HepG2 (cell line): Measurements from ENCODE around the gene ABCA4. TPM values are rescaled to one million over a fixed set of nuclear protein-coding genes. Genes with fewer than 3 reads are reported as not detected.

Experiments
- EP300 ChIP-seq, 3 experiments: sonication (generic) in 1 of 3; formaldehyde crosslinking in 1 of 3; IDR thresholded peaks; 2 replicates each; pipeline versions ENCODE4 v1.5.1 to v1.6.1; 2011 to 2020; ENCODE audit warnings: low read depth in 2 of 3, low read length in 2 of 3, borderline replicate concordance in 1 of 3, improper control_type of control experiment in 1 of 3, mild to moderate bottlenecking in 1 of 3, missing genetic modification reagents in 1 of 3, moderate library complexity in 1 of 3
- GTF2F1 ChIP-seq: fragments of 150-350 bp; IDR thresholded peaks from 2 replicates; pipeline ENCODE4 v1.6.1; 2014; ENCODE audit warnings: low read length
- ISX ChIP-seq: sonication (generic); formaldehyde crosslinking; conservative IDR thresholded peaks from 2 replicates; pipeline ENCODE4 v1.5.0; 2020; ENCODE audit warnings: missing genetic modification reagents
- KAT8 ChIP-seq: IDR thresholded peaks from 2 replicates; pipeline ENCODE4 v1.6.1; 2016; ENCODE audit warnings: missing genetic modification reagents, missing compliant biosample characterization
- SMAD1 ChIP-seq: sonication (generic); formaldehyde crosslinking; IDR thresholded peaks from 2 replicates; pipeline ENCODE4 v1.4.0; 2020; ENCODE audit warnings: missing genetic modification reagents, low read depth, mild to moderate bottlenecking, borderline replicate concordance
- TBL1XR1 ChIP-seq: fragments of 150-350 bp; IDR thresholded peaks from 2 replicates; pipeline ENCODE4 v1.6.1; 2014; ENCODE audit warnings: borderline replicate concordance, low read length; ENCODE audit not compliant: partially characterized antibody
- TP53 ChIP-seq: sonication (generic); formaldehyde crosslinking; conservative IDR thresholded peaks from 2 replicates; pipeline ENCODE4 v1.4.0; 2020; ENCODE audit warnings: missing genetic modification reagents
- YY1 ChIP-seq: IDR thresholded peaks from 2 replicates; pipeline ENCODE4 v1.6.1; 2011; ENCODE audit warnings: low read length, low read depth, moderate library complexity, mild to moderate bottlenecking; ENCODE audit not compliant: insufficient read depth, insufficient replicate concordance
- ZBTB43 ChIP-seq: sonication (generic); formaldehyde crosslinking; conservative IDR thresholded peaks from 2 replicates; pipeline ENCODE4 v1.4.0; 2020; ENCODE audit warnings: missing genetic modification reagents
- ZBTB7A ChIP-seq: sonication (generic); formaldehyde crosslinking; IDR thresholded peaks from 2 replicates; pipeline ENCODE4 v1.8.0; 2022; ENCODE audit warnings: mild to moderate bottlenecking, missing genetic modification reagents
- ZHX1 ChIP-seq: sonication (generic); formaldehyde crosslinking; IDR thresholded peaks from 2 replicates; pipeline ENCODE4 v1.8.1; 2022; ENCODE audit warnings: low read depth, mild to moderate bottlenecking, missing genetic modification reagents
- ZMYM2 ChIP-seq: sonication (generic); formaldehyde crosslinking; IDR thresholded peaks from 2 replicates; pipeline ENCODE4 v1.8.0; 2022; ENCODE audit warnings: mild to moderate bottlenecking, missing genetic modification reagents
- ZNF20 ChIP-seq: sonication (generic); formaldehyde crosslinking; IDR thresholded peaks from 2 replicates; pipeline ENCODE4 v1.4.0; 2020; ENCODE audit warnings: mild to moderate bottlenecking, moderate library complexity, missing genetic modification reagents
- ZNF256 ChIP-seq: sonication (generic); formaldehyde crosslinking; conservative IDR thresholded peaks from 2 replicates; pipeline ENCODE4 v1.4.0; 2020; ENCODE audit warnings: missing genetic modification reagents
- ZNF383 ChIP-seq: sonication (generic); formaldehyde crosslinking; IDR thresholded peaks from 2 replicates; pipeline ENCODE4 v1.4.0; 2020; ENCODE audit warnings: missing genetic modification reagents, mild to moderate bottlenecking, borderline replicate concordance
- ZNF446 ChIP-seq: sonication (generic); formaldehyde crosslinking; IDR thresholded peaks from 2 replicates; pipeline ENCODE4 v1.5.0; 2020; ENCODE audit warnings: mild to moderate bottlenecking, missing genetic modification reagents
- ZNF724P ChIP-seq: sonication (generic); formaldehyde crosslinking; IDR thresholded peaks from 2 replicates; pipeline ENCODE4 v1.8.0; 2022; ENCODE audit warnings: missing genetic modification reagents, borderline replicate concordance
- ZNF879 ChIP-seq: sonication (generic); formaldehyde crosslinking; IDR thresholded peaks from 2 replicates; pipeline ENCODE4 v1.8.1; 2023; ENCODE audit warnings: missing genetic modification reagents
- polyA plus RNA-seq, 8 experiments: library from polyadenylated mRNA; depleted of rRNA in 3 of 8; stranded (reverse) in 7 of 8; unstranded in 1 of 8; fragments of >200 nt; fragmentation: Illumina TruSeq in 4 of 8; extraction: Trizol in 4 of 8; gene quantifications; 2 replicates each; pipeline versions ENCODE4 v1.2.1 to v1.2.3, GENCODE V29; 2011 to 2016; ENCODE audit warnings: low read depth in 4 of 8, missing spikeins in 1 of 8, mixed read lengths in 1 of 8; ENCODE audit not compliant: insufficient read depth in 1 of 8
- total RNA-seq, 5 experiments: library from RNA; depleted of rRNA; stranded (reverse); fragments of >200 nt; fragmentation: Illumina TruSeq; extraction: Trizol; gene quantifications; 2 replicates each; pipeline ENCODE4 v1.2.3, GENCODE V29; 2016; ENCODE audit warnings: low read depth in 1 of 5
- TF ChIP-seq, protein P1 (sequence below): sonication (generic); formaldehyde crosslinking; IDR thresholded peaks from 2 replicates; pipeline ENCODE4 v1.4.0; 2020; ENCODE audit warnings: mild to moderate bottlenecking, missing genetic modification reagents
- TF ChIP-seq, protein P2 (sequence below): sonication (generic); formaldehyde crosslinking; IDR thresholded peaks from 2 replicates; pipeline ENCODE4 v1.4.0; 2020; ENCODE audit warnings: missing genetic modification reagents

The ABCA4 gene
- total and polyA plus RNA-seq, 2 of the 13 experiments (the other 11 are each of a cell fraction or from before 2014, with no cell fraction given): 0.24 to 0.67 TPM

DNA sequence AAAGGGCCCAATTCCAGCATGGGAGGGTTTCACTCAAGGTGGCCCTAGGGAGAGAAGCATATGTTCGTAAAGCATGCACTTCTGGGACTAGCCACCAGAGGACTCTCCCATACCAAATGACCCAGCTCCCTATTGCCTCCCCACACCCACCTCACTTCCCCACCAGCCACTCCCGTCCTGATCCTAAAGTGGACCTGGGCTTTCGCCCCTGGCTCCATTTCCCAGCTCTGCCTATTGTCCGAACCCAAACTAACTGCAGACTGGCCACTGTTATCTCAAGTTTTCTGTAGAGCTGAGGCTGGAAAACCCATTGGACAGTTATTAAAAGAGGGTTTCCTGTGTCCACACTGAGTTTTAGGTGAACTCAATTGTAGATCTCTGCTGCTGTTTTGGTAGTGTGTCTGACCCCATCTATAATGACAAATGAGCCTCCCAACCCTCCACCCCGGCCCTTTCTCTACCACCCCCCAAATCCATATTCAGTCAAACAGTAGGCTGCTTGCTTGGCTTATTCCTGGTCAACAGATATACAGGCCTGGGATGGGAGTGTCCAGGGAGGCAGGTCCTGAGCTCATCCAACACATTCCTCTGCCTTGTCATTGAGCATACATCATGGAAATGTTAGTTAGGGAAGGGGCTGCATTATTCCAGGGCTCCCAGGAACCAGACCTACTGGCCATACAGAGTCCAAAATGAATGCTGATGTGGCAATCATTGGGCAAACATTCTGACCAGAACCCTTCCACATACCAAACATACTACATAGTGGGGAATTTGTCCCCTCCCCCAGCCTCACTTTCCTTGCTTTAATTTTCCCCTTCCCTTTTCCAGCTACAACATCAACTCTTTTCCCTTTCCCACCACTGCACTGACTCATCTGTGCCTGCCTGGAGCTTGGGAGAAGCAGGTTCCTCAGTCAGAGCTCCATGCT lies 59.2 kb downstream of the ABCA4 start (continued):
- TF ChIP-seq ZBTB43 (CRISPR knock-in tag) (no peak), GTF2F1 (no peak), ZNF446 (CRISPR knock-in tag) (no peak), SMAD1 (CRISPR knock-in tag) (no peak), ISX (CRISPR knock-in tag) (no peak), ZNF383 (CRISPR knock-in tag) (no peak), KAT8 (CRISPR knock-in tag) (no peak), ZNF724P (CRISPR knock-in tag) (no peak), ZHX1 (CRISPR knock-in tag) (no peak), YY1 (no peak), ZBTB7A (no peak), ZNF20 (CRISPR knock-in tag) (no peak), ZNF256 (CRISPR knock-in tag) (no peak), TBL1XR1 (no peak), EP300 (IDR thresholded peaks at IDR 0.05; ENCODE audit: low read depth in 2 of 2, low read length in 2 of 2) (peak in 1 of 2 experiments; percentile 56; a peak in 1 of 4 replicates), EP300 (CRISPR knock-in tag; IDR thresholded peaks at IDR 0.05; ENCODE audit: borderline replicate concordance) (peak; percentile 22; the same call in 1 of the 2 replicates), ZMYM2 (CRISPR knock-in tag) (no peak), ZNF879 (CRISPR knock-in tag) (no peak), TP53 (CRISPR knock-in tag) (no peak)
- TF ChIP-seq, protein P1, sequence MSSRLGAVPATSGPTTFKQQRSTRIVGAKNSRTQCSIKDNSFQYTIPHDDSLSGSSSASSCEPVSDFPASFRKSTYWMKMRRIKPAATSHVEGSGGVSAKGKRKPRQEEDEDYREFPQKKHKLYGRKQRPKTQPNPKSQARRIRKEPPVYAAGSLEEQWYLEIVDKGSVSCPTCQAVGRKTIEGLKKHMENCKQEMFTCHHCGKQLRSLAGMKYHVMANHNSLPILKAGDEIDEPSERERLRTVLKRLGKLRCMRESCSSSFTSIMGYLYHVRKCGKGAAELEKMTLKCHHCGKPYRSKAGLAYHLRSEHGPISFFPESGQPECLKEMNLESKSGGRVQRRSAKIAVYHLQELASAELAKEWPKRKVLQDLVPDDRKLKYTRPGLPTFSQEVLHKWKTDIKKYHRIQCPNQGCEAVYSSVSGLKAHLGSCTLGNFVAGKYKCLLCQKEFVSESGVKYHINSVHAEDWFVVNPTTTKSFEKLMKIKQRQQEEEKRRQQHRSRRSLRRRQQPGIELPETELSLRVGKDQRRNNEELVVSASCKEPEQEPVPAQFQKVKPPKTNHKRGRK (CRISPR knock-in tag): no peak
- TF ChIP-seq, protein P2, sequence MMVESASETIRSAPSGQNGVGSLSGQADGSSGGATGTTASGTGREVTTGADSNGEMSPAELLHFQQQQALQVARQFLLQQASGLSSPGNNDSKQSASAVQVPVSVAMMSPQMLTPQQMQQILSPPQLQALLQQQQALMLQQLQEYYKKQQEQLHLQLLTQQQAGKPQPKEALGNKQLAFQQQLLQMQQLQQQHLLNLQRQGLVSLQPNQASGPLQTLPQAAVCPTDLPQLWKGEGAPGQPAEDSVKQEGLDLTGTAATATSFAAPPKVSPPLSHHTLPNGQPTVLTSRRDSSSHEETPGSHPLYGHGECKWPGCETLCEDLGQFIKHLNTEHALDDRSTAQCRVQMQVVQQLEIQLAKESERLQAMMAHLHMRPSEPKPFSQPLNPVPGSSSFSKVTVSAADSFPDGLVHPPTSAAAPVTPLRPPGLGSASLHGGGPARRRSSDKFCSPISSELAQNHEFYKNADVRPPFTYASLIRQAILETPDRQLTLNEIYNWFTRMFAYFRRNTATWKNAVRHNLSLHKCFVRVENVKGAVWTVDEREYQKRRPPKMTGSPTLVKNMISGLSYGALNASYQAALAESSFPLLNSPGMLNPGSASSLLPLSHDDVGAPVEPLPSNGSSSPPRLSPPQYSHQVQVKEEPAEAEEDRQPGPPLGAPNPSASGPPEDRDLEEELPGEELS (CRISPR knock-in tag): peak; percentile 59; the same call in 1 of the 2 replicates
